HG03135 (cell line): ENCODE measurements around the gene AP4E1.
"Not testable (repeated sequence)": the region's sequence is repeated elsewhere in the genome, so short reads cannot be mapped to it uniquely, and the experiment has no call there.

Experiments
- ATAC-seq: cut with Tn5 transposase; IDR thresholded peaks from one replicate; pipeline ENCODE4 v1.9.1; 2021; ENCODE audit warnings: mild to moderate bottlenecking, moderate library complexity; ENCODE audit not compliant: unreplicated experiment

Gene AP4E1

DNA sequence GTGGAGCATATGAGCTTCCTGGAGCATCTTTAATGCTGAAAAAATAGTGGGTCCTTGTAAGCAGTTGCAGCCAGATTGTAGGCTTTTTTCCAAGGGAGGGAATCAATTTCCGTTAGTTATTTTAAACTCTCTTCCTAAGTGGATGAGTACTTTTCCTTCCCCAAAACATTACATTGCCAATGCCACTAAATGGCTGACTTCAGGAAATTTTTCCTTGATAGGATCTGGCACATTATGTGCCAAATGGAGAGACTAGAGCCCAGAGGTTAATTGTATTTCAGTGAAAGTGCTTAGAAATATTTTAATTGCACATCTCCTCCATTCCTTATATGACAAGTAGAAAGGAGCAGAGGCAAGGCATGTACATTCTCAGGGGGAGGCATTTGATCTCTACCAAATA, 102.7 kb downstream of the AP4E1 start:
- no peak for ATAC-seq

DNA sequence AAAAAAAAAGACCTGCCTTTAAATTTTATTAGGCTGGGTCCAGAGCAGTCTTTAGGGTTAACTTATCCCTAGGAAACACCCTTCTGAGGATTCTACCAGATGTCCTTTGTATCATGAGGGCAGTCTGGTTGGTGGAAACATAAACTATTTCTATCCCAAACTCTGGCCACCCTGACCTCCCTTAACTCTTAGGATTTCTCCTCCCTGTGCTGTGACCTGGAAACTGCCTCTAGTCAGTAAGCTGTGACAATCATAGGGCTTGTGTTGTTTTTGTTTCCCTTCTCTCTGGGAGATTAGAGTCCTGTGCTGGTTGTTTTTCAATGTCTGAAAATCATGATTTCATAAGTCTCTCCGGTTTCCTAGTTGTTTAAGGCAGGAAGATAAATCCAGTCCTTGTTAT, 108.1 kb downstream of the AP4E1 start:
- no peak for ATAC-seq

- no peak for ATAC-seq
Measured at GRCh38 chr15:51022206-51022605, 113.7 kb downstream of the AP4E1 start.

DNA sequence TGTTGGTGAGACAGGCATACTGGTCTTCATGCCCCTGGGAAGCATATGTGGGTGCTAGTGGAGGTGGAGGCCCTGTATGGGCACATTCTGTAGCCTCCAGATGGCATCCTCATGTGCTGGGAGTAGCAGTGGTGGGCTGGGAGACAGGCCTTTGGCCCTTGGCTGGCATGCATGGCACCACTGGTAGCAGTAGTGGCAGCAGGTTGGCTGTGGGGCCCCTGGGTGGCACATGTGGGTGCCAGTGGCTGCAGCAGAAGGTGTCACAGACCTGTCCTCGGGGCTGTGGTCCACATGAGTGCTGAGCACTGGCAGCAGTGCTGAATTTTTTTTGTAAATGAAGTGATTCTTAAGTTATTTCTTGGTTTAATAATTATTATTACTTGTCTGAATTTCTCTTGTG, 115.0 kb downstream of the AP4E1 start:
- ATAC-seq: no peak

GRCh38 chr15:51024735-51025453, 116.4 kb downstream of the AP4E1 start:
- ATAC-seq: no peak

DNA sequence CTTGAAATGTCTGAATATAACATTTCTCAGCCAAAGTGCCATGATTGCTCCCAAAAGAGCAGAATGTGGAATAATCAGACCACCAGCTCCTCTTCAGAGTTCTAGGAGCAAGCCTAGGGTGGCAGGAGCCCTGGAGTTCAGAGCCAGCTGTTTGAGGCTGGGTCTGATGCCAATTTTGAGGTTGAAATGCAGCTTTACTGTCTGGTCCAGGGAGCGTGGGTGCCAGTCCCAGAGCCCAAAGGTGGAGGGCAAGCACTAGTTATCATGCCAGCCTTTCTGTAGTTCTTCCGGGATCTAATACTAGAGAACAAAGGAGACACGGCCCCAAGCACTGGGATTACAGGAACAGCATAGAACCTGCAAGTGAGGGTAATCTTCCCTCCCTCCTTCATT, 117.0 kb downstream of the AP4E1 start:
- ATAC-seq: no peak

DNA sequence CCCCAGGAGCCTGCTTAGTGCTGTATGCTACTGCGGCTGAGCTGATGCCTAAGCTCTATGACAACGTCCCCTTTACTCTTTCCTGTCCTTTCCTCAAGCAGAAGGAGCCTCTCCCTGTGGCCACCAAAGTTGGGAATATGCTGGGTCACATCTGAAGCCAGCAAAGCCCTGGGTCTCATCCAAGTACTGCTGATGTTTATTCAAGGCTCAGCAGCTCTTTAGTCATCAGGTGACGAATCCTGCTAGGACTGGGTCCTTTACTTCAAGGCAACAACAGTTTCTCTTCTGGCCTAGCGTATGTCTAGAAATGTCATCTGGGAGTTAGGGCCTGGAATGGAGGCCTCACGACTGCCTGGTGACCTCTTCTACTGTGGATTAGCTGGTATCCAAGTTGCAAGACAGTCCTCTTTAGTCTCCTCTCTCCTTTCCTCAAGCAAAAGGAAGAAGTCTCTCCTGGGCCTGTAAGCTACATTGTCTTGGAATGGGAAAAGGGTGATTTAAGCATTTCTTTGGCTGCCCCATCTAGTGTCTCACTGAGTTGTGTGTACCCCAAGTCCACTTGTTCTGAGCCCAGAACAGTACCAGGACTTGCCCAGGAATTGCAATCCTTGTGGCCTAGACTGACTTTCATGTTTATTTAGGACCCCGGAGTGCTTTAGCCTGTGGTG, 122.3 kb downstream of the AP4E1 start:
- ATAC-seq: no peak

DNA sequence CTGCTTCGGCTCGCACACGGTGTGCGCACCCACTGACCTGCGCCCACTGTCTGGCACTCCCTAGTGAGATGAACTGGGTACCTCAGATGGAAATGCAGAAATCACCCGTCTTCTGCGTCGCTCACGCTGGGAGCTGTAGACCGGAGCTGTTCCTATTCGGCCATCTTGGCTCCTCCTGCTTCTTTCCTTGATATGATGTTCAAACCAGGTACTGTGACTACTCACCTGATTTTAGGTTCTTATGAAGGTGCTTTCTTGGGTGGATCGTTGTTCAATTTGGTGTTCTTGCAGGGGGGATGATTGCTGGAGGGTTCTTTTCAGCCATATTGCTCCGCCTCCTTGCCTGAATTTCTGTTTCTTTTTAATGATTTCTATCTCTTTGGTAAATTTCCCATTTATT, 129.0 kb downstream of the AP4E1 start:
- not testable (repeated sequence) for ATAC-seq

DNA sequence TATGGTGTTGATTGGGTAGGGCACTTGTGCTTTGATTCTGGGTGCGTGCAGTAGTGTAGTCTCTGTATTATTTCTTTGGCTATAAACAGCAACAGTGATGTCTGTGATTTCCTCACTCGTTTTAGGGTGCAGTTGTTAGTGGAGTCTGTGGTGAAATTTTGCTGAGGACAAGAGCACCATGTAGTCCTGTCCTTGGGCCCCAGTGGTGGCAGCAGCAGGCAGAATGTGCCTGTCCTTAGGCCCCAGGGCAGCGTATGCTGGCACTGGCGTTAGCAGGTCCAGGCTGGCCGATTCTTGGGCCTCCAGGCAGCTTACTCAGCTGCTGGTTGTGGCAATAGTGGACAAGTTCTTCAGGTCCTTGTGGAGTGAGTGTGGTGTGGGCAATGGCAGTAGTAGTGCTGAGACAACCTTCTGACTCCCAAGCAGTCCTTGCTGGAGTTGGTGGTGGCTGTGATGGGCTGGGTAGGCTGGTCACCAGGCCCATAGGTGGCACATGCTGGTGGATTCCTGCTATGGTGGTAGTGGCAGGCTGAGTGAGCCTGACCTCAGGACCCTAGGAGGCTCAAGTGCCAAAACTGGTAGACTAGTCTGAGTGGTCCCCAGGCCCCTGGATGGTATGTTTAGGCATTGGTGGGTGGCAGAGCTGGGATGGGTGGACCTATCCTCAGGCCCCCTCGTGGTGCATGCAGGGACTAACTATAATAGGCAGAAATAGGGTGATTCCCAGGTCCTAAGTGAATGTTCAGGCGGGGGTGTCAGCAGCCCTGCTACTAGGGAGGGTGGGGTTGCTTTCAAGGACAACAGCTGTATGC, 129.9 kb downstream of the AP4E1 start:
- ATAC-seq: no peak

- ATAC-seq: no peak
Measured at GRCh38 chr15:51038974-51039319, 130.5 kb downstream of the AP4E1 start.

- no peak for ATAC-seq
Measured at GRCh38 chr15:51044037-51044727, 135.7 kb downstream of the AP4E1 start.

DNA sequence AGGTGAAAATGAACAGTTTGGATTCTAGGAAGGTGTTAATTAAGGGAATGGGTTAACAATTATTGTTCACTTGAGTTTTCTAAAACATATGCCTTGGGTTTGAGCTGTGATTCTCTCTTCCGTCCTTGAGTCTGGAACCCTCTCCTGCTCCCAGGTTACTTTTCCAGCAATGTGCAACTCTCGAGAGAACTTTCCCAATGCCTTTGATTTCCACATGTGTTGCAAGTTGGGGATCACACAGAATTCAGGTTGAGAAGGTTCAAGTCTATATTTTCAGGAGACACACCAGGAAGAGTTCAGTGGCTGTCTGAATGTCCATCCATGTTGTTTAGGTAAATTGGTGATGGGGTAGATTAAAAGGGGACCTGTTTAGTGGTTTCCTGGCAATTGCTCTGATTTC, 137.5 kb downstream of the AP4E1 start:
- ATAC-seq: no peak

DNA sequence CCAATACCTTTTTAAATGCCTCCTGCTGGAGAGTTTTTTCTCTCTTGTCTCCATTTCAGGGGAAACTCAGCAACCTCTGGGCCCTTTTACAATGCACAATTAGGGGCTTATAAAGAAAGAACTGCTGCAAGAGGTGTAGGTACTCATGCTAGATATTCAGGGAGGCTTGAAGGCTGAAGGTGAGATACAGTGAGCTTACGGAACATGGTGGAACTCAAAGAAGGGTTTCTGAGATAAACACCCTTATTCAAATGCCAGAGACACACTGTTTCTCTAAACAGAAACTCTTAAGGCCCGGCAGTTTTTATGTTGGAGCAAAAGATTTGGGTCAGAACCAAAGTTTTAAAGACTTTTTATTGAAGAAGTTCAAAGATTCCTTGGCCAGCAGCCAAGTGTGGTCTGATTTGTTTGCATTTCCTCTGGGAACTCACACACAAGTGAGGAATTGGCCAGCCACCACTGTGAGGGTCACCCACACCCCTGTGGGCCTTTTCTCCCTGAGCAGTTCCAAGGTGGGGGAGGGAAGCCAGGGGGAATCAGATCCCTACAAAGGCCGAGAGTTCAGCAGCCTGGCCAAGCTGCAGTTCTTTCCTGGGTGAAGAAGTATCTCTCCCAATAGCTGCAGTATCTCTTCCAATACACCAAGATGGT, 138.4 kb downstream of the AP4E1 start:
- no peak for ATAC-seq

- no peak for ATAC-seq
Measured at GRCh38 chr15:51048308-51048707, 139.8 kb downstream of the AP4E1 start.

DNA sequence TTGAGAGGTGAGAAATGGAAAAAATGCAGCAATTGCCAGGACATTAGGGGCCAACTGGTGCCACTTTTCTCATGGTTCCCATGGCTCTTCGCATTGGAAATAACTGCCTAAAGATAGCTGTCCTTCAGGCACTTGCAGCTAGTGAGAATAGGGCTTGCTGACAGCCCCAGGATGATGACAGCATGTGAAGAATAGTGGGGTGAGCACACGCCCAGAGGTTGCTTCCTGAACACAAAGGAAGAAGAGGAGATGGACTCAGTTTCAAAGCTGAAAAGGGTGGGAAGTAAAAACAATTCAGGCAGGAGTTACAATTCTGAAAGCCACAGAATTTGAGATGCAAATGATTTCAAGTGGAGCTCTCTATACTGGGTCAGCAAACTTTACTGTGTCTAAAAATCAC, 140.6 kb downstream of the AP4E1 start:
- ATAC-seq: no peak

DNA sequence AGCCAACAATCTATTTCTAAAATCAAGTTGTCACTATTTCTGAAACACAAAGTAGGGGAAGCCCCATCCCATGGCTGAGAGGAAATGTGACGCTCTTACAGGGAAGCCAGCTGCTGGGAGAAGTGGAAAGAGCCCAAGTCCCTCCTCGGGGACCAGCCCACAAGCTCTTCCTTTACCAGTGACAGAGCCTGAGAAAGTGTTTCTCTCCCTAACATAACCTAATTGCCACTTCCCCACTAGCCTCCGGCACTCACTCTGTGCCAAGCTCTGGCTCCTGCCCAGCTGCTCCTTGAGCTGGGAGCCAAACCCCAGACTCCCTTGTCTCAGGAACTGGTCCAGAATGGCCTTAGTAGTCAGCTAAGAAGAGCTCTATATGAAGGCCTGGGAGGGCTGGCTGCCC, 143.3 kb downstream of the AP4E1 start:
- no peak for ATAC-seq

DNA sequence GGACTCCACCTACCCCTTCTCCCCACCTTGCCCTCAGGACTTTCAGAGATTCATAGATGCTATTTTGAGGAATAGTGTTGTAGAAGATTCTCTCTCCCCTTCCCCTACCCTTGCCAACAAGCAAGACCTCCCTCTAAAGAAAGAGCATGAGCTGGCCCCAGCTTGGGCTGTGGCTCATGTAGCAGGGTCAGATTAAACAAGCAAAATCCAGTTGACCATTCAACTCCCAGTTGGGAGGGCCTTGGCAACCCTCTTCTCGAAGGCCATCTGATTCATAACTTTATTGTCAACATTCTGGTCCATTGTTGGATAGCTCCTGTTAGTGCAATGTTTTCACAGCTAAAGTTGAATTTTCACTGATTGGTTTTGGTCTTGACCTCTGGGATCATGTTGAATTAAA, 145.1 kb downstream of the AP4E1 start:
- ATAC-seq: no peak

DNA sequence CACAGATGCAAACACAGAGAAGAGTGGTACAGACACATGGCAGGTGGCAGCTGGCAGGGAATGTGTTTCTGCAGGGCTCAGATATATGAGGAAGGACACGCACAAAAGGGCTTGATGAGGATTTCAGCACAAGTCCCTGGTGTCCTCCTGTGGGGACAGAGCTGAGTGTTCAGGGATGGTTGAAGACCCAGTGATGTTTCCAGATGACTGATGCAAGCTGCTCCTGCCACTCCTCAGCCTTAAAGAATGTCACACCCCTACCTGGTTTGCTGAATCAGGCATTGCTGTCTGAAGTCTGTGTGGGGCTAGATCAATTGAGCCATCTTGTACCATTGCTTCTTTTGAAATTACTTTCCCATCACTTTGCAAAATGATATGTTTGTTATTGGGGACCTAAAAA, 146.1 kb downstream of the AP4E1 start:
- no peak for ATAC-seq
